Prostate gland (tissue), 2 donors: ENCODE data around the gene KCNJ4.

Experiments
- CTCF ChIP-seq, 4 experiments: fragments of 200-600 bp in 2 of 4; fragments of 450-650 bp in 2 of 4; sonication (generic) in 2 of 4; IDR thresholded peaks; 1 replicate in 3 of 4; 2 replicates in 1 of 4; pipeline ENCODE4 v1.5.1; 2016 to 2019; ENCODE audit warnings: antibody characterized with exemption in 4 of 4, mild to moderate bottlenecking in 2 of 4, moderate library complexity in 2 of 4
- POLR2A ChIP-seq: fragments of 450-650 bp; IDR thresholded peaks from one replicate; pipeline ENCODE4 v1.6.1; 2016; ENCODE audit warnings: antibody characterized with exemption, mild to moderate bottlenecking
- POLR2AphosphoS5 ChIP-seq: sonication (generic); formaldehyde crosslinking; IDR thresholded peaks from one replicate; pipeline ENCODE4 v1.6.1; 2017; ENCODE audit warnings: antibody characterized with exemption

- TF ChIP-seq CTCF (IDR thresholded peaks at IDR 0.05) (no peak), POLR2A (no peak), POLR2AphosphoS5 (no peak)
Observed at GRCh38 chr22:38484244-38484643, 29.2 kb upstream of the KCNJ4 start.
